Renal cortical epithelial cell (primary cell): ENCODE results near the gene ABCF1. TPM values are rescaled to one million over a fixed set of nuclear protein-coding genes. Genes with fewer than 3 reads are reported as not detected.

ENCODE experiments used
- DNase-seq: peaks from one replicate; pipeline ENCODE4 v3.0.0-alpha.2; 2011; ENCODE audit warnings: low read depth
- total RNA-seq: library from RNA; depleted of rRNA; stranded (reverse); fragments of >200 nt; gene quantifications from 2 replicates; pipeline ENCODE4 v1.2.3, GENCODE V29; 2014

ABCF1 gene
- total RNA-seq, 1 donor from 2014 or later, result 77.8 TPM

DNA sequence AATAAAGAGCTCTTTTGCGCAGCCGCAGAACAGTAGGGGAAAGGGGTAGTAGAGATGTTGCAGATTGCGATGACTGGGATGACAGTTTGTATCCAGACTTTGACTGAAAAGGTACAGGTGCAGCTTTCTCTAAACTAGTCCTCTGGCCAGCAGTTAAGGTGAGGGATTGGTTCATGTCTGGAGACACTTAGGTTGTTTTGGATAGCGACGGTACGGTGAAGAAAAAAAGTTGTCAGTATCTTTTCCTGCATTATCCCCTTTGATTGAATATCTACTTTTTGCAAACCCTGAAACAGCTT, 13.6 kb upstream of the ABCF1 start:
- DNase-seq, result no peak

GRCh38 chr6:30560930-30561329, 10.3 kb upstream of the ABCF1 start:
- DNase-seq, result no peak

GRCh38 chr6:30562470-30563425, 8.5 kb upstream of the ABCF1 start:
- no peak for DNase-seq

- DNase-seq, result no peak
Measured at GRCh38 chr6:30564114-30564513, 7.1 kb upstream of the ABCF1 start.

DNA sequence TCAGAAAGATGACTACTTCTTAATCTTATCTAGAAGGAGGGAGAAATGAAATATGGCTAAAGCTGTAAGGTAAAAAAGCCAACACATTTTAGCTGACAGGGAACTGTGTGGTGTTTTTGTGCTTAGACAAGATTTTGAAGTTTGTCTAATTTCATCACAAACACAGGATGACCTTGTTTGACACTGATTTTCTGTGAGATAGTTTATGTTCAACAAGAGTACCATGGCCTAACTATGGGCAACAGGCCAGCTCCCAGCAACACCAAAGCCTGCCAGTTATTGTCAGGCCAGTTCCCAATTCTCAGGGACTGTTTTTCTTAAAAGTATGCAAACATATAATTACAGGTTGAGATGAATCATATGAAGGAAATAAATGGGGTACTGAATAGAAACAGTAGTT, 5.5 kb upstream of the ABCF1 start:
- peak; percentile 21 for DNase-seq

- DNase-seq, result no peak
Measured at GRCh38 chr6:30568245-30568644, 3.0 kb upstream of the ABCF1 start.

DNA sequence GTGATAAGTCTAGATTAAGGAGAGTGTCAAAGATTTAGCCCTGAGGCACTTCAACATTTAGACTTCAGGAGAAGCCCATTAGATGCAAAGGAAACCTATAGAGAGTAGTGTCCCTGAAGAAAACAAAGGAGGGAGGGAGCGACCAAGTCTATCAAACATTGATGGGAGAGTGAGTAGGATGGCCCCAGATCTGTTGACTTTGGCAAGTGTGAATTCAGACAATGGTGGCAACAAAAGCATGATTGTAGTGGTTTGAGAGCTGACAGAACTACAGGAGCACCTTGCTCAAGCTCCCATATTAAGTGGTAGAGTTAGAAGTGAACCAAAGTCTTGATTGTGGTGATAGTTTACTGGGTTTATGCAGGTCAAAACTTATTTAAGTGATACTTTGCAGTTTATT, 979 bp upstream of the ABCF1 start:
- peak; percentile 18 for DNase-seq

- peak; percentile 21 for DNase-seq
Measured at GRCh38 chr6:30570740-30571074, 535 bp upstream of the ABCF1 start.

- DNase-seq, result no peak
Measured at GRCh38 chr6:30571762-30572082, 480 bp downstream of the ABCF1 start.

DNA sequence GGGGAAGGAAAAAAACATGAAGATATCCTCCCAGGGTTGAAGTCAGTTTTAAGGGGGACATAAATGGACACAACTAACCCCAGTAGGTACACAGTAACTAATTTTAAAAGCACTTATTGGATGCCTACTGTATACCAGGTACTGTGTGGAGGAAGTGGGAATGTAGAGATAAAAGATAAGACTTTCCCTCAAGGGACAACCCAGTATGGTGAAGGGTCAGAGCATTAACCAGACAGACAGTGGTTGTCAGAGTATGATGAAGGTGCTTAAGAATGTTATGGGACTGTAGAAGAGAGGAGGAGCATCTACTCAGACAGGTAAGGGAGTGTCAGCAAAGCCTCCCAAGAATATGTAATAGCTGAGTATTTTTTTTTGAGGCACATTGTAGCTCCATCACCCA, 906 bp downstream of the ABCF1 start:
- no peak for DNase-seq

GRCh38 chr6:30573113-30573512, 1.9 kb downstream of the ABCF1 start:
- no peak for DNase-seq

- no peak for DNase-seq
Measured at GRCh38 chr6:30578051-30578450, 6.8 kb downstream of the ABCF1 start.

GRCh38 chr6:30583921-30584320, 12.7 kb downstream of the ABCF1 start:
- DNase-seq, result no peak

GRCh38 chr6:30589754-30590358, 18.6 kb downstream of the ABCF1 start:
- DNase-seq, result no peak

- no peak for DNase-seq
Measured at GRCh38 chr6:30590509-30590908, 19.3 kb downstream of the ABCF1 start.

- peak; percentile 34 for DNase-seq
Measured at GRCh38 chr6:30591008-30591407, 19.8 kb downstream of the ABCF1 start.

GRCh38 chr6:30592287-30592686, 21.0 kb downstream of the ABCF1 start:
- DNase-seq, result no peak

DNA sequence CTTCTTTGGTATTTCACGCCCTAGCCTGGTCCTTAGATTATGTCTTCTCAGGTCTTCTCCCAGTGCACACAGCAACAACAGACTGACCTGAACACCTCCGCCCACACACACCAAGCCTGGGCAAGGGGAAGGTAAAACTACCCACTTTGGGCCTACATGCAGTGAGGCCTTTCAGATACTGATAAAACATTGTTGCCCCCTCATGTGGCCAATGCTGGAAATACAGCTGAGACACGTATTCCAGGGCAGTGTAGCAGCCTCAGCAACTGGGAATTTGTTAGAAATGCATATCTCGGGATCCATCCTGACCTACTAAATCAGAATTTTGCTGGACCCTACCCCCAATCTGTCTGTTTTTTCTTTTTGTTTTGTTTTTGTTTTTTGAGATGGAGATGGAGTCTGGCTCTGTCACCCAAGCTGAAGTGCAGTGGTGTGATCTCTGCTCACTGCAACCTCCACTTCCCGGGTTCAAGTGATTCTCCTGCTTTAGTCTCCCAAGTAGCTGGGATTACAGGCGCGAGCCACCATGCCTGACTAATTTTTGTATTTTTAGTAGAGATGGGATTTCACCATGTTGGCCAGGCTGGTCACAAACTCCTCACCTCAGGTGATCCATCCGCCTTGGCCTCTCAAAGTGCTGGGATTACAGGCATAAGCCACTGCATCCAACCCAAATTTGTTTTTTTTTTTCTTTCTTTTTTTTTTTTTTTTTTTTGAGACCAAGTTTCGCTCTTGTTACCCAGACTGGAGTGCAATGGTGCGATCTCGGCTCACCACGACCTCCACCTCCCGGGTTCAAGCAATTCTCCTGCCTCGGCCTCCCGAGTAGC, 26.3 kb downstream of the ABCF1 start:
- DNase-seq, result peak; percentile 77

GRCh38 chr6:30598912-30599624, 27.8 kb downstream of the ABCF1 start:
- DNase-seq, result no peak

DNA sequence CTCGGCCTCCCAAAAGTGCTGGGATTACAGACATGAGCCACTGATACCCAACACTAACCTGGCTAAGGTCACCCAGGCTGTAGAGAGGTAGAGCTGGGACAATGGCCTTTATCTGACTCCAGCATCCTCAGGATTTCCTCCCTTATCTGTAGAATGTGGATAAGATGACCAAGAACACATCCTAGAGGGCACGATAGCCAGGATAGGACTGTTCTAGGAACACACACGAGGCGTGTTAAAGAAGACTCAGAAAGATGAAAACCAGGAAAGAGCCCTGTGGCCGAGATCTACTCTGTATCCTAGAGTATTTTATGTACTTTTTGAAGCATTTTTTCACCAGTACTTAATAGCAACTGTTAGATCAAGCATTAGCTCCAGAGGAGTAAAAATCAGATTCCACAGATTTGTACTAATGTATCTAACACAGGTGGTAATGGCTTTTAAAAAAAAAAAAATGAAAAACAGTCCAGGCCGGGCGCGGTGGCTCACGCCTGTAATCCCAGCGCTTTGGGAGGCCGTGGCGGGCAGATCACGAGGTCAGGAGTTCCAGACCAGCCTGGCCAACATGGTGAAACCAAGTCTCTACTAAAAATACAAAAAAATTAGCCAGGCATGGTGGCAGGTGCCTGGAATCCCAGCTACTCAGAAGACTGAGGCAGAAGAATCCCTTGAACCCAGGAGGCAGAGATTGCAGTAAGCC, 28.5 kb downstream of the ABCF1 start:
- DNase-seq, result no peak

DNA sequence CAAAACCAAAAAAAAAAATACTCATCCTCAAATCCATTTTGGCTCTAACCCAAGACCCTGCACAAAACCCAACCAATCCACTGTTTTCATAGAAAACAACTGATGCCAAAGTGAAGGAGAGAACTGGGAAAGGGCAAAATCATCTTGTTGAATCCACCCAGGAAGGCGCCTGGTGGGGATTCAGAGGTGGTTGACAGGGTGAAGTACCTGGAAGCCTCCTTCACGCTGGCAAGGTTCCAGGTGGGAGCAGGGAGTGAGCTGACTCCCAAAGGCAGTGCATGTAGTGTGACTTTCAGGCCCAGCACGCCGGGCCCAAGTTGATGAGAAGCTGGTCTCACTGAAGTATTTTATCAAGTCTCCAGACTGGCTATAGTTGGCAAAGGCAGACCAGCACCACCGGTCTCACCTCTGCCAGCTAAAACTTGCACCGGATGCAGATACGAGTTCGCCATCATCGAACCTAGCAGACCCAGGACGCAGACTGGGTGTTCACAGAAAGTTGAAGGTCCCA, 29.3 kb downstream of the ABCF1 start:
- no peak for DNase-seq
